DMS 273 treated with DMSO at 0.1 percent for 48 hours (cell line): ENCODE data around the gene CFAP157.

Experiments used
- DNase-seq: peaks from one replicate; lab custom pipeline; 2025; lab: John Stamatoyannopoulos, UW

The CFAP157 gene

GRCh38 chr9:127715470-127716337 lies 8.9 kb downstream of the CFAP157 start, which contains the start of the genes PTRH1 and TTC16:
Gene PTRH1 (minus strand): TSS chr9:127715663. CDS start chr9:127715639, 24 bp downstream.
Gene TTC16 (plus strand): TSS chr9:127716079. CDS start chr9:127716146, 67 bp downstream.
- DNase-seq, result peak; percentile 77

GRCh38 chr9:127716412-127716811 lies 9.6 kb downstream of the CFAP157 start:
- DNase-seq, result no peak

DNA sequence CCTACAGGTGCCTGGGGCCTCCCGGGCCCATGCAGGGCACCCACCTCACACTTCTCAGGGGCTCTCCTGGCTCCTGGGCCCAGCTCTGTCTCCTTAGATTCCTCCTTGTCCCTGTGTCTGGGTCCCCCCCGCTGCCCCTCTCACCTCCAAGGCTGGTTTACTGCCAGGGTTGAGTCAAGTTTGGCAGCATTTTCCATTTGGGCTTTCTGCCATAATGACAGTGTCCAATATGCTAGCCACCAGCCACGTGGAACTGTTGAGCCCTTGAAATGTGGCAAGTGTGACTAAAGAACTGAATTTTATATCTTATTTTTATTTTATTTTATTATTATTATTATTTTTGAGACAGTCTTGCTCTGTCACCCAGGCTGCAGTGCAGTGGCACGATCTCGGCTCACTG lies 11.0 kb downstream of the CFAP157 start:
- no peak for DNase-seq

DNA sequence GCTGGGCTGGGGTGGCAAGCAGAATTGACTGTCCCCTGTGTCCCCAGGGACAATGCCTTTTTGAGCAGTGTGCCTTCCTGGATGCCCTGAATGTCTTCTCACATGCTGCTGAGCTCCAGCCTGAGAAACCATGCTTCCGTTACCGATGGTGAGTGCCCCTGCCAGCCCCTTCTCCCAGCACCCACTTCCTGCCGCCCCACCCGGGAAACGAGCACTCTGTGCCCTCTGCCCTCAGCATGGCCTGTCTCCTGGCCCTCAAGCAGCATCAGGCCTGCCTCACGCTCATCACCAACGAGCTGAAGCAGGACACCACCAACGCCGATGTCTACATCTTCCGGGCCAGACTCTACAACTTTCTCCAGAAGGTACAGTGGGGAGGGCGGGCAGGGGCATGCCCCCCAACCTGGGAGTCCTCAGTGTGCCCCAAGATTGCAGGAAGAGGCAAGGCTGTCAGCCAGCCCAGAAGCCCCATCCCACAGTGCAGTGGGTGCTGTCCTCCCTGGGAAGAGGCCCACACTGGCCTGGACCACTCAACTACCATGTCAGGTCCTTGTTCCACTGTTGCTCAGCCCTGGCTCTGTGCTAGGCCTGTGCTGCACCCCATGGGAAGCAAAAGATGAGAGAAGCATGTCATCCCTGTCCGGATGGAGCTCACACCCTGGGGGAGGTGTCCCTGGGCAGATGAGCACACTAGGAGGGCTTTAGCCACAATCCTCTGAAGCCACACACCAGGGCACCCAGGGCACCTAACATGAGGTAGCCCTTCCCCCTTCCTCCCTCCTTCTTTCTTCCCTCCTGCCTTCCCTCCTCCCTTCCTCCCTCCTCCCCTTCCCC lies 13.5 kb downstream of the CFAP157 start:
- DNase-seq, result no peak

- no peak for DNase-seq
Observed at GRCh38 chr9:127720865-127721227, 14.1 kb downstream of the CFAP157 start.

- no peak for DNase-seq
Observed at GRCh38 chr9:127721391-127721821, 14.6 kb downstream of the CFAP157 start.

DNA sequence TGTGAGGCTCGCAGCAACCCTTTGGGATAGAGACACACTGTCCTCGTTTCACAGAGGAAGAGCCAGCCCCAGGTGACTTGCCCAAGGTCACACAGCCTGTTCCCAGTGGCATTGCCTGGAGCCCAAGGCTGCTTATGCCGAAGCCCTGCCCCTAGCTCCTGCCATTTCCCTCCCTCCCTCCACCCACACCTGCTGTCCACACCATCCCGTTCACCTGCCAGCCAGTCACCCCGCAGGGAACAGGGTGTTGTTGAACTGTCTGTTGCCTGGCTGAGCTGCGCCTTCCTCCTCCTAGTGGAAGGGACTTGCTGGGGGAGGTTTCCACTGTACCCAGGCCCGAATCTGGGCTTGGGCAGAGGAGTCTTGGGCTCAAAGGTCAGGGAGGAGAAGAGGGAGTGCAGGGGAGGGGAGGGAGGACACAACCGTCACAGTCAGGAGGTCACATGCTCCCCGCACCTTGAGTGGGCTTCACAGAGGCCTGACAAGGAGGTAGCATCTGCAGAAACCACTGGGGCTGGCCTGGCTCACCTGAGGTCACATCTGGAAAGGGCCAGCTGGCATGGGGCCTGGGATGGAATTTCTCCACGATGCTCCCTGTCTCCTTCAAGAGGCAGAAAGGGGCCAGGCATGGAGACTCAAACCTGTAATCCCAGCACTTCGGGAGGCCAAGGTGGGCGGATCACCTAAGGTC lies 15.4 kb downstream of the CFAP157 start:
- DNase-seq, result no peak

GRCh38 chr9:127723013-127723412 lies 16.2 kb downstream of the CFAP157 start:
- DNase-seq, result no peak

GRCh38 chr9:127723444-127723843 lies 16.7 kb downstream of the CFAP157 start:
- DNase-seq, result no peak

- no peak for DNase-seq
Observed at GRCh38 chr9:127724012-127724411, 17.2 kb downstream of the CFAP157 start.

DNA sequence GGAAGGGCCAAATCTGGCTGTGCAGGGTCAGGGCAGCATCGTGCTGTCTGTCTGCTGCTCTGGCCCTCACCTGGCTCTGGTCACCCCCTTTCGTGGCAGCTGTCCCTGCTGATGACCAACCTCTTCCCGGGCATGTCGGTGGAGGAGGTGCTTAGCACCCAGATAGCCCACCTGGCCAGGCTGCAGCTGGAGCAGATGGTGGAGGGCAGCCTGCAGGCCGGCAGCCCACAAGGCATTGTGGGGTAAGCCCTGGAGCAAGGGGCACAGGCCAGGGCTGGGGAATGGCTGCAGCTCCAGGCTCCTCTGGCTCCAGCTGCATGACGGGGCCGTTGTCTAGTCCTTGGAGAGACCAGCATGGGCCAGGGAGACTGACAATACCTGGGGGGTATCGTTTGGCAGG lies 20.1 kb downstream of the CFAP157 start:
- no peak for DNase-seq

DNA sequence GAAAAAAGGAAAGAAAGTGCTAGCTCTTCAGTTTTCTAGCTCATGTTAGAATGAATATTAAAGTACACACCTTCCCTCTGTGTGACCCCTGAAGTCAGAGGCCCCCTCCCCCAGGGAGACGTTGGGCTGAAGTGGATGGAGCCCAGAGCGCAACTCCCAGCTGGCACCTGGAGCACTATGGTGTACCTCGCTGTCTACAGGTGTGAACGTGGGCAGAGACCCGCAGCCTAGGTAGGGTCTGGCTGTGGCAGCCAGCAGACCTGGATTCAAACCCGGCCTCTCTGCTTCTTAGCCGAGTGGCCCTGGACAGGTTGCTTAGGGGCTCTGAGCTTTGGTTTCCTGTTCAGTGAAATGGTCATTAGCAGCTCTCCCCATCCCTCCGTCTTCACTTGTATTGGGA lies 22.0 kb downstream of the CFAP157 start:
- no peak for DNase-seq

DNA sequence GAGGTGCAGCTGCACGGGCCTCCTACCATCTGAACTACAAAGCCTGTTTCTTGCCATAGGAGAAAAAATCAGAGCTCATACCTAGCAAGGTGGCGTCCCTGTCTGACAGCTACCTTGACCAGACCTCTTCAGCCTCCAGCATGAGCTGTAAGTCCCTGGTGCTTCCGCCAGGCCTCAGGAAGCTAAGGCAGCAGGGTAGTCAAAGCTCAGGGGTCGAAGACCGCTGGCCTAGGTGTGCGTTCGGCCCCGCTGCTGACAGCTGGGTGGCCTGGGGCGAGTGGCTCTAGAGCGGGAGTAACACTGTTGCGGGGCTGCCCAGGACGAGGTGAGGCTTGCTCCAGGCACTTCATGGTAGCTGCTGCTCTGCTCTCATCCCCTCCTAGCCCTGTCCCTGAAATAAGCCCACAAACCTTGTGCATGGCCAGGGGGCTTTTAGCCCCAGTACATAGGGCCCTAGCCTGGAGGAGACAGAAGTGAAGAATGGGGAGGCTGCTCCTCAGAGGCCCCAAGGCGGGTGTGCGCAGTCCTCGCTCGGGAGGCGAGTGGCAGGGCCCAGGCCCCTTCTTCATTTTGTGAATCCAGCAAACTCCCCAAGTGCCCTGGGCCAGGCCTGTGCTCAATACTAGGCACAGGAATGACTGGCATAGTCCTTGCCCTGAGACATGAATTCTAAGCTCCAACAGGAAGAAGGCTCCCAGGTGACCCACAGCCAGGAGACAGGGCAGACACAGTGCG lies 22.9 kb downstream of the CFAP157 start:
- no peak for DNase-seq

DNA sequence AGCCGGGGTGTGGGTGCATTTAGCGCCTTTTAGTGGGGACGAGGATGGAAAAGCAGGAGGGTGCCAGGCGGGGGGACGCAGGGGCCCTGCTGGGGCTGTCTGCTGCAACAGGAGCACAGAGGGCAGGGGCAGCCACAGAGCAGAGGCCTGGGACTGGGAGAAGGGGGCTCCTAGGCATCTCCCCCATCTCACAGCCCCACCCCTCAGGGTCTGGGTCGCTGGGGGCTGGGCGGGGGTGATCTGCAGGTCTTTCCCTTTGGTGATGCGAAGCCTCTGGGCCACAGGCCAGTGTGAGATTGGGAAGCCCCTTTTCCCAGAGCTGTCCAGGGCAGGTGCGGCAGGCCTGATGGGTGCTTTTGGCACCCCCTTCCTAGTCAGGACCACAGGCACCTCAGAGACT lies 23.5 kb downstream of the CFAP157 start:
- DNase-seq, result no peak

DNA sequence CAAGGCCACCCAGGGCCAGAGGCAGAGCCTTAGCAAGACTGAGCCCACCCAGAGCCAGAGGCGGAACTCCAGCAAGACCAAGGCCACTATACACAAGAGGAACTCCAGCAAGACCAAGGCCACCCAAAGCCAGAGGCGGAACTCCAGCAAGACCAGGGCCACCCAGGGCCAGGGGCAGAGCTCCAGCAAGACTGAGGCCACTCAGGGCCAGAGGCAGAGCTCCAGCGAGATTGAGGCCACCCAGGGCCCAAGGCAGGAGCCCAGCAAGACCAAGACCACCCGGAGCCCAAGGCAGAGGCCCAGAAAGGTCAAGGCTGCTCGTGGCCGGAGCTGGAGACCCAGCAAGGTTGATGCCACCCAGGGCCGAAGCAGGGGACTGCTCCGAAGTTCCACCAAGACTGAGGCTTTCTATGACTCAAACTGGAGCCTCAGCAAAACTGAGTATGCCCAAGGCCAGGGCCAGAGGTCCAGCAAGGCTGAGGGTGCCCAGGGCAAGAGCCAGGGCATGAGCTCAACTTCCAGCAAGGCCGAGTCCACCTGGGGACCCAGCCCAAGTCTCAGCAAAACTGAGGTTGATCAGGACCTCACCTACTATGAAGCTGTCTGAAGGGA lies 24.1 kb downstream of the CFAP157 start:
- no peak for DNase-seq

DNA sequence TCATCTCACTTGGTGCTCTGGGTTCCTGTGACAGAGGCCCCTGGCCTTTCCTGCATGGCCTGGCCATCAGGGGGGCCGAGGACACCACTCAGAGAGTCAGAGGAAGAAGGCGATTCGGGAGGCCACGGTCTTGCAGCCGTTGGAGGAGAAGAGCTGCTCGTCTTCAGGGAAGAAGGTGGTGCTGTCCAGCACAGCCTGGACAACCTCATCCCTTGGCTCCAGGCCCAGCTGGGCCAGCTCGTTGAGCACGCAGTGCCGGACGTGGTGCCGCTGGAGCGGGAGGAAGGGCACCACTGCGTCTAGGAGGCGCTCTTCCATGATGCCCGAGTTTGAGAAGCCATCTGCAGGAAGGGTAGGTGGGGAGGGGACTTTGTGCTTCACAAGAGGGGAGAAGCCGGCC lies 25.1 kb downstream of the CFAP157 start:
- DNase-seq, result no peak

DNA sequence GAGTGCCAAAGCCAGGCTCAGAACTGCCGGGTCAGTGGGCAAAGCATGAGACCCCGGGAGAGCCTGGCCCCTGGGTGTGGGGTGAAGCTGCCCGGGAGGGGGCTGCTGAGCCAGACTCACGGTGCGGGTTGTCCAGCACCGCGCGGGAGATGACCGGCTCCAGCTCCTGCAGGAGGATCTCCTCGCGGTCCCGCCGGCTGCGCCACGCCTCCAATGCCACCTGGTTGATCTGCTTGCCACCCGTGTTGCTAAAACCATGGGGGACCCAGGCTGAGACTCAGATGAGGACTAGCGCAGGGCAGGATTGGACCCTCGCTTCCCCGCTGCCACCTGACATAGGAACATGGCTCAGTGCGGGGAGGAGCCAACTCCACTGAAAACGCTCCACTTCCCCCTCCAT lies 25.7 kb downstream of the CFAP157 start:
- DNase-seq, result no peak

DNA sequence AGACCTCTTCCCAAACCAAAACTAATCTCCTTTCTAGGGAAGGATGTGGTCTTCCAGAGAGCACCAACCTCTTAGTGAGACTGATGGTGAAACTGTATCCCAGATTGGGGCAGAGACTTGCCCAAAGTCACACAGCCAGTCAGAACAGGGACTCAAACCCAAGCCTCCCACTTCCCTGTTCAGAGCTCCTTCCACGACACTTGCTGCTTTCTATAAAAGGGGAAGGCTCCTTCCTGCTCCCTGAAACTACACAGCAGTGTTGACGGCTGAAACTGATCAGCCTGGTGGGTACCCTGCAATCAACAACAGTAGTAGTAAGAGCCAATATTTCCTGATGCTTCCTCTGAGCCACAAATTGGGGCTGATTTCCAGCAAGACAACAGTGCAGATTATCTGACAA lies 26.8 kb downstream of the CFAP157 start:
- DNase-seq, result no peak

- DNase-seq, result no peak
Observed at GRCh38 chr9:127734247-127734746, 27.5 kb downstream of the CFAP157 start.

DNA sequence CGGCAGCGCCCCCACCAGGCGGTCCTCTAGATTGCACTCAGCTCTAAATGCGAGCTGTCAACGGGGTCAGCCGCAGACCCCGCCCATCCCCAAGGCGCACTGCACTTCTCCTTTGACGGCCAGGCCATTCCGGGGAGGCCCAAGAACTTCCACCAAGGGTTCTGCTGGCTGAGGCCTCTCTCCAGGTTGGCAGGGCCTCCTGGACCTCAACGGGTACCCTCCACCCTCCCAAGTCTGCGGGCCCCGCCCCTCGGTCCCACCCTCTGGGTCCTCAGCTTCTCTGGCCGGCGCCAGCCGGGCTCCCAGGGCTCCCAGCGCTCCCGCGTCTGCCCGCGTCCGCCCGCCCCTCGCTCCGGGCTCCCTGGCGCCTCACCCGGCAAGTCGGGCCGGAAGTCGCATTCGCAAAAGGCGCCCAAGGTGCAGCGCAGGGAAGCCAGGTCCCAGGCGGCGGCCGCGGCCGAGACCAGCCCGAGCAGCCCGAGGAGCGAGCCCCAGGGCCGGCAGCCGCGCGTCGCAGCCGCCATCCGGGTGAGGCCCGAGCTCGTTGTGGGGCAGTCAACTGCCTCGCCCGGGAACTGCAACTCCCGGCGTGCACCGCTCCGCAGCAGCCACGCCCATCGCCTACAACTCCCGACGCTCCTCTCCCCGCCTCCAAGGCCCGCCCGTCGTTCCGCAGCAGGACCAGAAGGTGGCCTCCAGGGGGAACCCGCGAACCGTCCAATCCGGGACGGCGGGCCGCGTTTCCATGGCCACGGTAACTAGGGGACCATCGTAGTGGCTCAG lies 28.1 kb downstream of the CFAP157 start, which contains the start of gene TOR2A:
TOR2A (minus strand) TSS at position 548 of the 783 bp plus-strand sequence; CDS start at position 524, 24 bp downstream.
- peak; percentile 87 for DNase-seq
